K562 (cell line): ENCODE data around the gene BCKDK. TPM values are rescaled to one million over a fixed set of nuclear protein-coding genes. Genes with fewer than 3 reads are reported as not detected.
A peak's percentile ranks its signal among the peaks of the same experiment; 100 is the strongest.

Source experiments
- CBFA2T3 ChIP-seq: fragments of 450-650 bp; IDR thresholded peaks from 2 replicates; pipeline ENCODE4 v1.6.1; 2017
- EP400 ChIP-seq: fragments of 450-650 bp; IDR thresholded peaks from 2 replicates; pipeline ENCODE4 v1.6.1; 2017; ENCODE audit warnings: antibody characterized with exemption, mild to moderate bottlenecking, moderate library complexity
- GMEB1 ChIP-seq: fragments of 250-450 bp; sonication (Bioruptor Pico); IDR thresholded peaks from 2 replicates; pipeline ENCODE4 v1.4.0; 2020; ENCODE audit warnings: mild to moderate bottlenecking
- MNT ChIP-seq, 2 experiments: fragments of 450-650 bp; conservative IDR thresholded peaks; 2 replicates each; pipeline ENCODE4 v1.6.1; 2017; ENCODE audit warnings: mild to moderate bottlenecking in 2 of 2, moderate library complexity in 2 of 2
- NCOA4 ChIP-seq: fragments of 450-650 bp; IDR thresholded peaks from 2 replicates; pipeline ENCODE4 v1.6.1; 2018; ENCODE audit warnings: mild to moderate bottlenecking; ENCODE audit not compliant: partially characterized antibody
- NCOR1 ChIP-seq: fragments of 450-650 bp; IDR thresholded peaks from 2 replicates; pipeline ENCODE4 v1.6.1; 2016; ENCODE audit warnings: mild to moderate bottlenecking, moderate library complexity
- NFE2 ChIP-seq: IDR thresholded peaks from 2 replicates; pipeline ENCODE4 v1.6.1; 2014; ENCODE audit warnings: antibody characterized with exemption, low read depth
- PYGO2 ChIP-seq: fragments of 450-650 bp; IDR thresholded peaks from 2 replicates; pipeline ENCODE4 v1.6.1; 2016; ENCODE audit warnings: mild to moderate bottlenecking, missing genetic modification characterization, moderate library complexity, missing compliant biosample characterization
- SMAD3 ChIP-seq: fragments of 450-650 bp; formaldehyde crosslinking; conservative IDR thresholded peaks from 2 replicates; pipeline ENCODE4 v1.4.0; 2020; ENCODE audit warnings: mild to moderate bottlenecking
- ZNF280A ChIP-seq: fragments of 450-650 bp; IDR thresholded peaks from 2 replicates; pipeline ENCODE4 v1.6.1; 2018; ENCODE audit warnings: mild to moderate bottlenecking, low read depth; ENCODE audit not compliant: partially characterized antibody
- ZNF609 ChIP-seq: sonication (generic); formaldehyde crosslinking; IDR thresholded peaks from 2 replicates; pipeline ENCODE4 v1.8.1; 2023; ENCODE audit warnings: missing genetic modification reagents, mild to moderate bottlenecking, borderline replicate concordance
- polyA plus RNA-seq, 8 experiments: library from polyadenylated mRNA; depleted of rRNA in 4 of 8; stranded (reverse) in 5 of 8; unstranded in 3 of 8; fragments of >200 nt; fragmentation: Nextera tagmentation in 2 of 8; fragmentation: Illumina TruSeq in 1 of 8; extraction: Ambion mirVana in 2 of 8; extraction: Trizol in 1 of 8; gene quantifications; 2 replicates each; pipeline versions ENCODE4 v1.2.1 to v1.2.3, GENCODE V29; 2011 to 2014; ENCODE audit warnings: inconsistent platforms in 1 of 8, missing spikeins in 1 of 8
- total RNA-seq, 7 experiments: library from RNA; depleted of rRNA in 6 of 7; stranded (reverse); fragments of >200 nt in 6 of 7; fragmentation: Illumina TruSeq in 2 of 7; extraction: Trizol in 2 of 7; gene quantifications; 2 replicates each; pipeline versions ENCODE4 v1.2.1 to v1.2.3, GENCODE V29; 2011 to 2021; ENCODE audit warnings: low replicate concordance in 1 of 7

The BCKDK gene
- total and polyA plus RNA-seq, 9 of the 15 experiments (the other 6 are each of a cell fraction or from before 2014, with no cell fraction given), result 0.58 to 34.8 (median 13.1) TPM

- peak; percentile 25 to 57; a peak in 2 of 4 replicates for TF ChIP-seq MNT (conservative IDR thresholded peaks at IDR 0.05)
- TF ChIP-seq EP400, result peak; percentile 14; the same call in 1 of the 2 replicates
- peak; percentile 44 for TF ChIP-seq CBFA2T3
- no peak for TF ChIP-seq GMEB1
- TF ChIP-seq NCOA4, result no peak
- no peak for TF ChIP-seq PYGO2 (tag)
- peak; percentile 57; the same call in 1 of the 2 replicates for TF ChIP-seq NFE2
- TF ChIP-seq ZNF280A, result no peak
- TF ChIP-seq NCOR1, result peak; percentile 73
- TF ChIP-seq SMAD3 (CRISPR knock-in tag), result no peak
- no peak for TF ChIP-seq ZNF609 (CRISPR knock-in tag)
These were observed 8.1 kb upstream of the BCKDK start (continued) for GRCh38 chr16:31099860-31100638.
